DMS53 (cell line): ENCODE results near the gene MAP3K7CL.
A peak's percentile ranks its signal among the peaks of the same experiment; 100 is the strongest.

Source experiments
- DNase-seq: peaks from one replicate; lab custom pipeline; 2025; lab: John Stamatoyannopoulos, UW

MAP3K7CL gene

DNA sequence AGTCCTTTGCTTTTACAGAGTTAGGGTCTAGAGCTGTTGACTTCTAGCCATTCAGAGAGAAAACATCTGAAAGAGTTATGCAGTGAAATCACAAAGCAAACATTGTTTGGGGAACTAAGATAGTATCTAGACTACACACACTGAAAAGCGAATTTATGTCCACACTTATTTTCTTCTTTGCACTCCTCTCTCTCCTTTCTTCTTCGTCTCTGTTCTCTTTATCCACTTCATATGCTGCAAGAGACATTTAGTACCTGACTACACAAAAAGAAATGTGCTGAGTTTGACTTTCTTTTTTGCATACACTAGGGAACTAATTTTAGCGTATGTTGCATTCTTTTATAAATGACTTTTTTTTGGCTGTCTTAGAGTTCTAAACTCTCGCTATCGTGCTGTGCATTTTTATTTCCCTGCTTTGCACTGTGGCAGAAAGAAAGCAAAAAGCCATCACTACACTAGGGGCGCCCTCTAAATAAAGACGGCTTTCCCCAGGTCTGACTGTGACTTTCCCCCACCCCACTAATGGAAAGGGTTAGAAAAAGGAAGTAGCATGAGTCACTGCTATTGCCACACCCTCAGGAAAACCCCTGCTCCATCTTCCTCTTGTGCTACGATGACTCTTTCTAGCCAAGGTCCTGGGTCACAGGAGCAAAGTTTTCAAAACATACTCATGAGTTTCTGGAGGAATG lies 65.7 kb downstream of the MAP3K7CL start:
- peak; percentile 66 for DNase-seq

DNA sequence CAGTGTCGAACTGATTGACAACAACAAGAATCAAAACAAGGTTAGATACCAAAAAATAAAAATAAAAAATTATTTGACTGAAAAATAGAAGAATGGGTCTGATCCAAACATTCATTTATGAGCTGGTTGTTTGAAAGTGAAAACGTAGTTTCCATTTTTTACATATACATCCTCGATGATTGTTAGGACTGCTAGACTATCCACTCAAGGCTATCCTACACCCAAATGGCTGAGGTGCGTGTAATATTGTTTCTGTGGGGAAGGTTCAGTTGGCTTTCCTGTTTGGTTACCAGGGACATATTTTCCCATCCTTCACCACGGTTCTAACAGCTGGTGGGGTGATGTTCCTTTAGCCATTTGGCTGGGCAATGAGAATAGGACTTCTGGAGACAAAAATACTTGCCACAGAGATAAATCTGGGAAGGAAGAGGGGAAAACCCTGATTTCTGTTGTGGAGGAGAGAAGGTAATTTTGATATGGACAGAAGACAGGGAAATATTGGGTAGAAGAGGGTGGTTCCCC lies 66.3 kb downstream of the MAP3K7CL start:
- no peak for DNase-seq

DNA sequence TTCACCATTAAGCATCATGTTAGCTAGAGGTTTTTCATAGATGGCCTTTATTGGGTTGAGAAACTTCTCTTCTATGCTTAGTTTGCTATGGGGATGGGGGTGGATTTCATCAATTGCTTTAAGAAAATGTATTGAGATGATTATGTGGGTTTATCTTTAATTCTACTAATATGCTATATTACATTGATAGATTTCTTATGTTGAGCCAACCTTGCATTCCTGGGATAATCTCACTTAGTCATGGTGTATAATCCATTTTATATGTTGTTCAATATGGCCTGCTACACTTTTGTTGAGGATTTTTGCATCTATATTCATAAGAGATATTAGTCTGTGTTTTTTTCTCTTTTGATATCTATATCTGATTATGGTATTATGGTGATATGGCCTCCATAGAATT lies 70.7 kb downstream of the MAP3K7CL start:
- DNase-seq = no peak

DNA sequence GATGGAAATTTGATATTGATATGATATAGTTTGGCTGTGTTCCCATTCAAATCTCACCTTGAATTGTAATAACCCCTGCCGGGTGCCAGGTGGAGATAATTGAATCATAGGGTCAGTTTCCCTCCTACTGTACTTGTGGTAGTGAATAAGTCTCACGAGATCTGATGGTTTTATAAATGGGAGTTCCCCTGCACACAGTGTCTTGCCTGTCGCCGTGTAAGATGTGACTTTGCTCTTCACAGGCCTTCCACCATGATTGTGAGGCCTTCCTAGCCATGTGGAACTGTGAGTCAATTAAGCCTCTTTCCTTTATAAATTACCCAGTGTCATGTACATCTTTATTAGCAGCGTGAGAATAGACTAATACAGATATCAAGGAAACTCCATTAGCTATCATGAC lies 74.6 kb downstream of the MAP3K7CL start:
- no peak for DNase-seq

DNA sequence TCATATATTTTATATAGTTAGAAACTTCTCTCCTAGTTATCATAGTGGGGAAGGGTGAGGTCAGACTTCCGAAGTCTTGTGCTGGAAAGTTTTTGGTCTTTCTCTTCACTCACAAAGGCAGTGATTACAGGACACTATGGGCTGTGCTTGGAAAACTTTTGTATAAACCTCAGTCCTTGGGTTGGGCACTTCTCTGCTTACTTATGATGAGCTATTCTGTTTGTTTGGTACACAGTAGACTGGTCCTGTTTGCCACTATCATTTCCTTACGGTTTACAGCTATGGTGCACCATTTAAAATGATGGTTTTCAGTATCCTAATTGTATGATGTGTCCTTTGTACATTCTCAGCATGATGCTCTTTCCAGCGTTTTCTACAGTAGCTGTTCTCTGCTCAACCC lies 75.5 kb downstream of the MAP3K7CL start:
- no peak for DNase-seq

DNA sequence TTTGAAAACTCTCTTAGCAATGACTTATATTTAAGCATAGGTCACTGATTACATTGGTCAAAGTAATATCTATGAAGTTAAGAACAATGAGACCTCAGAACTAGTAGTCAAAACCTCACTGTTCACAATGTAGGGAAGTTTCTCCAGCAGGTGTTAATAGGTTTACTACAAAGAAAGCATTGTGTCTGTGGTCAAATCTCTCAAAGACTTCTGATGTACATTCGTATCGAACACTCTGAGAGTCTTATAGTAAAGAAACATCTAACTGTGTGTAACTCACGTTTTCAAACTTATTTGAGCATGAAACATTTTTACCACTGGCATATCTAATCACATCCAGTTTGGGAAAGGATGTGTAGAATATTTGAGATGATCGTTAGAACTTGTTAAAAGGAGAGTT lies 76.0 kb downstream of the MAP3K7CL start:
- no peak for DNase-seq

DNA sequence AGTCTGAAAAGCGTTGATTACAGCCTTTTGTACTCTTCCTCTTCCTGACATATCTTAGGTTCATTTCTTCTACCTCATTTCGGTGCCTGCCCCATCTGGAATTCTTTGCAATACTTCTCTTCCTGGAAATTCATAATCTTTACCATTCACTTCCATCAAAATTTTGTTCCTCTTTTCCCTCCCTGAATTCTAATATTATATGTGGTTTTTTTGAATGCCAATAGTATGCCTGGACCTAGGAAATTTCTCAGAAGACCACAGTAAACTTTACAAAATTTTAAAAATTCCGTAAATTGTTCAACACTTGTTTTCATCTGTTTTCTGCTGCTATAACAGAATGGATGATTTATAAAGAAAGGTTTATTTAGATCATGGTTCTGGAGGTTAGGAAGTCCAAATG lies 76.8 kb downstream of the MAP3K7CL start:
- no peak for DNase-seq

DNA sequence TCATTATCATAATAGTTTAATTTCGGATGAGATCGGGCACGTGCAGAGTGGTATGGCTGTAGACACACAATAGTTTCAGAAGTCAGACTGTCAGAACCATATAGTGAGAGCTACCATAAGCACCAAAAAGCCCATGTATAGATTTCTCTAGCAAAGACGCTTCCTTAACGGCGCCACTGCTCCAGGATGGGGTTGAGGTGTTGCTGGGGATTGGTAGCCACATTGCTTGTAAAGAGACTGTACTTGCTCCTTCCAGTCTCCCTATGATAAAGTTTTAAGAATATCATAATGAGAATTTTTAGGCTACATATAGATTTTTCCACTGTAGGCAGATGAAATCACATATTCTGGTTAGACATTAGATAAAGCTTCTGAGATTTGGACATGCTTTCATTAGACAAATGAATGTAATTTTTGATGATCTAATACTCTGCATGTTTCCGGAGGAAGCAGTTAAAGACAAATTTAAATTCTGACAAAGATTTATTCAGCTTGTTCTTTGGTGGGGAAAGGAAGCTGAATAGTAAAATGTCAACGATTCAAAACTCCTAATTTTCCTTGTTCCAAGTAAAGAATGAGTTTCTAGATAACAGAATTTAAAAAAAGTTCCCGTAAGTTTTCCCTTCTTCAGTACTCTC lies 77.7 kb downstream of the MAP3K7CL start:
- DNase-seq = no peak

DNA sequence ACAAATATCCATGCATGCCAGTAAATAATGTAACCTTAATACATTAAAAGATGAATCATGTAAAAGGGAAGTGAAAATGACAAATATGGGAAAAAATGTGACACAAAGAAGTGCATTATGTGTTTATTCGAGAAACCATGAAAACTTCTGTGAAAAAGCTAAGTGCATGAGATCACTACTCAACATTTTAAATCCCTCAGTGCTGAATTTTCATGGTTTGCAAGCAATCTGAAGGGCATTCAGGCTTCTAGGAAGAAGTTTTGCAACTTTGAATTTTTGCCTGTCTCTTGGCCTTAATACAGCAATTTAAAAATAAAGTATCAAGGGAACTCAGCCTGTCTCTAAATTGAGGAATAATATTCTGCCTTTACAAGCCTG lies 78.2 kb downstream of the MAP3K7CL start:
- DNase-seq = no peak

DNA sequence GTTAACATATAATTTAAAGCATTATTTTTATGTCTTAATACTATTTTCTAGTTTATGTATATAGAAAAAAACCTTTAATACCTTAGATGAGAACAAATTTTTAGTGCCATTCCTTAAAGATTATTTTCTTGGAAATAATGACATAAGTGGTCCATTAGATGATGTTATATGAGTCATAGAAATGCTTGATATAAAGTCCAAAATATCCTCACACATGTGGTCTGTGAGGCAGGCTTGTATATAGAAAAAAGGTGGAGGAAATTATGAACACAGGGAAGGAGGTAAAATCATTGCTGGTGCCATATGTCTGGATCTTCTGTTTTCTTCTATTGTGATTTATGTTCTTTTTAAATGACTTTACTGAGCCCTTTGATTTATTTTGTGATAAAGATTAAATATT lies 79.3 kb downstream of the MAP3K7CL start:
- DNase-seq = no peak

DNA sequence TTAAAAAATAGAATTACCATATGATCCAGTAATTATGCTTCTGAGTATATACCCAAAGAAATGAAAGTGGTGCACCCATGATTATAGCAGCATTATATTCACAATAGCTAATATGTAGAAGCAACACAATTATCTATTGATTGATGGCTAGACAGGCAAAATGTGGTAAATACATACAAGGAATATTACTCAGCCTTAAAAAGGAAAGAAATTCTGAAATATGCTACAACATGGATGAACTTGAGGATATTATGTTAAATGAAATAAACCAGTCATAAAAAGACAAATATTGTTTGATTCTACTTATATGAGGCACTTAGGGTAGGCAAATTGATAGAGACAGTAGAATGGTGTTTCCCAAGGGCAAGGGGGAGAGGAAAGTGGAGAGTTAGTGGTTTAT lies 80.8 kb downstream of the MAP3K7CL start:
- no peak for DNase-seq

DNA sequence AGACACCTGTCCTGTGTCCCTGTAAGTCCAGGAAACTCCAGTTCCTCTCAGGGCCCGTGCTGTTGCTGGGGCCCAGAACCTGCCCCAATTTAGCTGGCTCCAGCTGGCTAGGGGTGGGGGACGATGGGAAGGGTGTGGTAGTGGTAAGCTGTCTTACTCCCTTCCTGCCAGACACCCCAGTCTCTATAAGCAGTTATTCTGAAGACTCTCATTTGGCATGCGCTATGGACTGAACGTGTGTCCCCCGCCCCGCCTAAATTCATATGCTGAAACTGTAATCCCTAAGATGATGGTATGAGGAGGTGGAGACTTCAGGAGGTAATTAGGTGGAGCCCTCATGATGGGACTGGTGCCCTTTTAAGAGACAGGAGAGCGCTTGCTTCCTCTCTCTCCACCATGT lies 82.0 kb downstream of the MAP3K7CL start:
- no peak for DNase-seq

DNA sequence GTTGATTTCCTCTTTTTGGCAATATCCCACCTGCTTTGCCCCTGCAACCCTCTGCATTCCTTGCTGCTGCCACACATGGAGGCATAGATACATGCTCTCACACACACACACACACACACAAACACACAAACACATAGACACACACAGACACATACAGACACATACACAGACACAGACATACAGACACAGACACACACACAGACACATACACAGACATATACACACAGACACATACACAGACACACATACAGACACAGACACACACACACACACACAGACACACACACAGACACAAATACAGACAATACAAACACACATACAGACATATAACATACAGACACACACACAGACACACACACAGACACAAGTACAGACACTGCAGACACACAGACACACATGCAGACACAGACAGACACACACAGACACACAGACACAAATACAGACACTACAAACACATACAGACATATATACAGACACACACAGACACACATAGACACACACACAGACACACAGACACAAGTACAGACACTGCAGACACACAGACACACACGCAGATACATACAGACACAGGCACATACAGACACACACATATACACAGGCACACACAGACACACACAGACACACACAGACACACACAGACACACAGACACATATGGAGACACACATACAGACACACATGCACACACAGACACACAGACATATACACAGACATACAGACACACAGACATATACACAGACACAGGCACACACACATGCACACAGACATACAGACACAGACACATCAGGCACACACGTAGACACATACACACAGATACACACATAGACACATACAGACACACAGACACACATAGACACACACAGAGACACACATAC lies 83.3 kb downstream of the MAP3K7CL start:
- no peak for DNase-seq

DNA sequence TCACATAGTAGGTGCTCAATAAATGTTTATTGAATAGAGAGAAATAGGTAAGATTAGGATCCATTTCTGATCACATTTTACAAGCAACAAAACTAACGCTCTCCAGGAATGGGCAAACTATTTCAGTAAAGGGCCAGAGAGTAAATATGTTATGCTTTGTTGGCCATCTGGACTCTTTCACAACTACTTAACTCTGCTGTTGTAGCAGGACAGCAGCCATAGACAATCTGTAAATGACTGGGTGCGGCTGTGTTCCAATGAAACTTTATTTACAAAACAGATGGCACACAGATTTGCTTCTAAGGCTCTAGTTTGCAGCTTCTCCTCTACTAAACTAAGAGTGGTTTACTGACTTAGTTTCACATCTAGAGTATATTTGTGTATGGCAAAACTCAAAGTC lies 85.3 kb downstream of the MAP3K7CL start:
- no peak for DNase-seq

DNA sequence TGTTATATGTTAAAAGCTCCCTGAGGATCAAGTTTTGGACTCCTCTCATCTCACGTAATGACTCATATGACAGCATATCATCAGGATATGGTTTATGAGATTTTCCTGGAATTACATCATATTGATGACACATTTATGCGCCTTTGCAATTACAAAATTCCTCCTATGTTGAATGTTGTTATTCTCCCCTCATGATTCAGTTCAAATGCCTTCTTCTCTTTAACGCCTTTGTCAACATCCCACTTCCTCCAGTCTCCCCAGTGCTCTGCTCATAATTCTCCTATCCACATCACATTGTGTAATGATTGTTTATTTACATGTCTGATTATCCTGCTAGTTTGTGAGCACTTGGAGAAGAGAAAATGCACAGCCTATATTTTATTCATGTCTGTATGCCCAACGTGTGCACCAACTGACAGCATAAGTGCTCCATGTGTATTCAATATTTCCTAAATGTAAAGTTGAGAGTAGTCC lies 87.4 kb downstream of the MAP3K7CL start:
- peak; percentile 64 for DNase-seq

DNA sequence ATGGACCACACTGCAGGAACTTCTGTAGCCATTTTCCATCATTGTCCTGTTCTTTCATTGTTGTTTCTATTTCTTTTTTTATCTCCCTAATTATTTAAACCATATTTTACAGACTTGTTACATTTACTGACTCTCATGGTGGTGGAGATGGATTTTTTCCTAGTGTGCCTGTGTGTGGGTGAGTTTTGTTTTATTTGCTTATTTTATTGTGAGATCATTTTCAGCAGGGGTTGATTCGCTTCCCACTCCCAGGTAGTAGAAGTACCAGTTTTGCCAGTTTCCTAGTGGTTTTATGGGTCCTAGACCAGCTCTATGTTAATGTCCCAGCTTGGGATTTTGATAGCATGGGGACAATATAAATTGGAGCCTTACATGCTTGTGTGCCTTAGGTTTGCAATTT lies 88.3 kb downstream of the MAP3K7CL start:
- peak; percentile 74 for DNase-seq

DNA sequence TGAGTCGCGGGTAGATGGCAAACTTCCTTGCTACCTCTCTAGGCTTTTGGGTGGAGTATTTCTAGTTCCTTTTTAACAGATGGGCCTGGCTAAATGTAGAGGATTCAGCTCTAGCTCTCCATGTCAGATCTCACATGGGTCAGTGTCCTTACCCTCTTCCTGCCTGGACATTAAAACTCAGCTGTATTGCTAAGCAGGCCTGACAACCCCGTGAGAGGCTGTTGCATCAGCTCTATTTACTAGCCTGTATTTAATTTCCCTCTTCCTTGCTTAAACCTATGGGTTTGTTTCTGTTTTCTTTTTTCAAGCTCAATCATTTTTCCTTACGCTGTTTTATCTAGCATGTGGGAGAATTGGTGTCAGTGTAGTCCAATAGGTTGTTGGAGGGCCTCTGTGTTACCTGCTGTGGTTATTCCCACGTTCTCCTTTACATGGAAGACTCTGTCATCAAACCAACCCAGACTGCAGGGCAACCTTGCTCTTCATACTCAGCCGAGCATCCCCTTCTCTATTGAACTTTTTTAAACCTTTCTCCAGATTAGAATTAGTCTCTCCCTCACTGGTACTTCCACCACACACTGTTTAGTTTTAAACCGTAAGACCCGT lies 88.8 kb downstream of the MAP3K7CL start:
- peak; percentile 52 for DNase-seq

DNA sequence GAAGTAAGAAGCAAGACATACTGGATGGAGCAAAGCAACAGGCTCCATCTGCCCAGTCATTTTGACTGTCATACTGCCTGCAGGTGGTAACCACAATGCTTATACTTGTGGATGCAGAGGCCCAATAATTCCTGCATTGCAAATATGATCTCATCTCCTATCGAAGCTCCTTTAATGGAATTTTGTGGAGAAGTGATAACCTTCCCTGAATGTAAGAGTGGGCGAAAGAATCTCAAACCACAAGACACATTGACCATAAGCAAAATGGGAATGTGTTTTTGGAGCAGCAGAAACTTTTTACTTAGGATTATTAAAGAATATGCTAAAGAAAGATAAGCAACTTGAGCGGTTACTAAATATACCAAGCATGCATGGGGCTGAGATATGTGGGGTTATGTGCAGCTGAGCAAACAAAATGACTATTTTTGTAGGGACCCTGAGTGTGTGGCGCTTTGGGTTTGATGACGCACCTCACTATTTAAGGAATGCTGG lies 90.9 kb downstream of the MAP3K7CL start:
- DNase-seq = no peak

DNA sequence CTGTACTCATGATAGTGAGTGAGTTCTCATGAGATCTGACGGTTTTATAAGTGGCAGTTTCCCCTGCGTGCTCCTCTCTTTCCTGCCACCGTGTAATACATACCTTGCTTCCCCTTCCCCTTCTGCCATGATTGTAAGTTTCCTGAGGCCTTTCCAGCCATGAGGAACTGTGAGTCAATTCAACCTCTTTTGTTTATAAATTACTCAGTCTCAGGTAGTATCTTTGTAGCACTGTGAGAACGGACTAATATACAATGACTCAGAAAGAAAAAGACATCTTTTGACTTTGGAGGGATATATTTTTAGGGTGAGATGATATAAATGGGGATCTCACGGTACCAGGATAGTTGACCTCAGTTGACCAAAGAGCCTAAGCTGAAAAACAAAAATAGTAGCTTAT lies 93.6 kb downstream of the MAP3K7CL start:
- no peak for DNase-seq
